Testis (tissue), 3 donors: ENCODE measurements around the gene UGT1A9. TPM values are rescaled to one million over a fixed set of nuclear protein-coding genes. Genes with fewer than 3 reads are reported as not detected.

Source experiments
- DNase-seq: peaks from one replicate; pipeline ENCODE4 v3.0.0-alpha.2; 2019
- H3K27ac ChIP-seq, 2 donors: fragments of 200-600 bp; sonication (generic); one replicate each; pipeline ENCODE4 v1.5.1; 2019
- H3K27me3 ChIP-seq: fragments of 200-600 bp; sonication (generic); one replicate; pipeline ENCODE4 v1.5.1; 2019
- H3K36me3 ChIP-seq: fragments of 200-600 bp; sonication (generic); one replicate; pipeline ENCODE4 v1.5.1; 2017; ENCODE audit warnings: low read depth; ENCODE audit errors: missing control alignments
- H3K4me1 ChIP-seq: fragments of 200-600 bp; sonication (generic); one replicate; pipeline ENCODE4 v1.5.1; 2019
- H3K4me3 ChIP-seq, 2 donors: fragments of 200-600 bp; sonication (generic); one replicate each; pipeline ENCODE4 v1.5.1; 2017 to 2019
- H3K9me3 ChIP-seq: fragments of 200-600 bp; sonication (generic); one replicate; pipeline ENCODE4 v1.5.1; 2017
- CTCF ChIP-seq, 3 experiments: fragments of 450-650 bp in 2 of 3; fragments of 200-600 bp in 1 of 3; sonication (generic) in 1 of 3; IDR thresholded peaks; one replicate each; pipeline ENCODE4 v1.5.1; 2016 to 2019; ENCODE audit warnings: antibody characterized with exemption in 3 of 3, mild to moderate bottlenecking in 2 of 3, moderate library complexity in 1 of 3
- POLR2A ChIP-seq: fragments of 450-650 bp; IDR thresholded peaks from one replicate; pipeline ENCODE4 v1.6.1; 2017; ENCODE audit warnings: antibody characterized with exemption, mild to moderate bottlenecking, moderate library complexity
- WGBS, 2 donors: methylation state at CpG; one replicate each; pipeline ENCODE4 v1.1.5; 2018; 5-methylcytosine and 5-hydroxymethylcytosine counted together
- intact Hi-C: fragments of 100-400 bp; cut with DNase I; formaldehyde crosslinking; loops from one replicate; pipeline ENCODE4 v1.15.1; 2023; ENCODE audit warnings: low total_unique reads
- polyA plus RNA-seq: library from polyadenylated mRNA; stranded (reverse); fragments of 350-450 nt; fragmentation: Illumina TruSeq; extraction: RNeasy Lipid Tissue Mini Kit (QIAGEN cat#74804); gene quantifications from one replicate; pipeline ENCODE4 v1.2.3, GENCODE V29; 2014; ENCODE audit warnings: low read depth, low replicate concordance; ENCODE audit not compliant: insufficient read depth
- total RNA-seq, 2 donors: library from RNA; depleted of rRNA; stranded (reverse); fragments of >200 nt; gene quantifications; one replicate each; pipeline ENCODE4 v1.2.3, GENCODE V29; 2016

UGT1A9 gene
- total and polyA plus RNA-seq, 3 donors from 2014 or later, result not detected

- Histone ChIP-seq H3K9me3 (no peaks in the 10 kb centered on the region), H3K27ac (no peak overlapping the region), H3K4me3 (no peak overlapping the region), H3K27me3 (no peaks in the 10 kb centered on the region), H3K4me1 (no peaks in the 10 kb centered on the region), H3K36me3 (no peaks in the 10 kb centered on the region)
- DNase-seq, result no peak
- 57 to 67% methylated on average over 3 of the region's 3 CpGs for WGBS, 2 donors
- intact Hi-C loops, result no loop called here
- TF ChIP-seq CTCF (IDR thresholded peaks at IDR 0.05), result no peak
- TF ChIP-seq POLR2A, result no peak
Measured at GRCh38 chr2:233764761-233765160, 93.1 kb downstream of the UGT1A9 start.

- 56 to 68% methylated on average over 4 of the region's 4 CpGs for WGBS, 2 donors
- H3K27ac ChIP-seq, result no peak overlapping the region
- no peaks in the 10 kb centered on the region for H3K9me3 ChIP-seq
- H3K4me1 ChIP-seq, result no peaks in the 10 kb centered on the region
- H3K4me3 ChIP-seq, result no peak overlapping the region
- TF ChIP-seq CTCF (IDR thresholded peaks at IDR 0.05) (no peak), POLR2A (no peak)
- H3K27me3 ChIP-seq, result no peaks in the 10 kb centered on the region
- H3K36me3 ChIP-seq, result no peaks in the 10 kb centered on the region
- DNase-seq, result no peak
- intact Hi-C loops, result no loop called here
Measured at GRCh38 chr2:233766416-233766815, 94.7 kb downstream of the UGT1A9 start.

GRCh38 chr2:233768076-233768475 is 96.4 kb downstream of the UGT1A9 start:
- DNase-seq, result no peak
- H3K36me3 ChIP-seq, result no peaks in the 10 kb centered on the region
- intact Hi-C loops, result no loop called here
- no peaks in the 10 kb centered on the region for H3K4me1 ChIP-seq
- TF ChIP-seq CTCF (IDR thresholded peaks at IDR 0.05) (no peak), POLR2A (no peak)
- no peaks in the 10 kb centered on the region for H3K27me3 ChIP-seq
- WGBS, 2 donors, result 83 to 88% methylated on average over 4 of the region's 4 CpGs
- no peak overlapping the region for H3K4me3 ChIP-seq
- no peak overlapping the region for H3K27ac ChIP-seq
- no peaks in the 10 kb centered on the region for H3K9me3 ChIP-seq

- Histone ChIP-seq H3K4me1 (no peaks in the 10 kb centered on the region), H3K9me3 (no peaks in the 10 kb centered on the region), H3K27me3 (no peaks in the 10 kb centered on the region), H3K4me3 (no peak overlapping the region), H3K36me3 (no peaks in the 10 kb centered on the region), H3K27ac (no peak overlapping the region)
- TF ChIP-seq POLR2A (no peak), CTCF (IDR thresholded peaks at IDR 0.05) (no peak)
- intact Hi-C loops, result no loop called here
- DNase-seq, result no peak
- WGBS, 2 donors, result 94 to 96% methylated on average over 9 of the region's 9 CpGs
Measured at GRCh38 chr2:233769260-233769659, 97.6 kb downstream of the UGT1A9 start.

- intact Hi-C loops, result no loop called here
- Histone ChIP-seq H3K27ac (no peak overlapping the region), H3K36me3 (no peaks in the 10 kb centered on the region), H3K4me1 (no peaks in the 10 kb centered on the region), H3K9me3 (no peaks in the 10 kb centered on the region), H3K4me3 (no peak overlapping the region), H3K27me3 (no peaks in the 10 kb centered on the region)
- TF ChIP-seq CTCF (IDR thresholded peaks at IDR 0.05) (no peak), POLR2A (no peak)
- 86 to 90% methylated on average over 16 of the region's 16 CpGs for WGBS, 2 donors
- no peak for DNase-seq
Measured at GRCh38 chr2:233772153-233772552, 100.5 kb downstream of the UGT1A9 start.
